ENCODE data around the gene SPOP. TPM values are rescaled to one million over a fixed set of nuclear protein-coding genes. Genes with fewer than 3 reads are reported as not detected.

Gene SPOP
- total RNA-seq, 4 donors from 2014 or later = 44.5 to 91.5 (median 65.5) TPM

- TF ChIP-seq, protein P1, sequence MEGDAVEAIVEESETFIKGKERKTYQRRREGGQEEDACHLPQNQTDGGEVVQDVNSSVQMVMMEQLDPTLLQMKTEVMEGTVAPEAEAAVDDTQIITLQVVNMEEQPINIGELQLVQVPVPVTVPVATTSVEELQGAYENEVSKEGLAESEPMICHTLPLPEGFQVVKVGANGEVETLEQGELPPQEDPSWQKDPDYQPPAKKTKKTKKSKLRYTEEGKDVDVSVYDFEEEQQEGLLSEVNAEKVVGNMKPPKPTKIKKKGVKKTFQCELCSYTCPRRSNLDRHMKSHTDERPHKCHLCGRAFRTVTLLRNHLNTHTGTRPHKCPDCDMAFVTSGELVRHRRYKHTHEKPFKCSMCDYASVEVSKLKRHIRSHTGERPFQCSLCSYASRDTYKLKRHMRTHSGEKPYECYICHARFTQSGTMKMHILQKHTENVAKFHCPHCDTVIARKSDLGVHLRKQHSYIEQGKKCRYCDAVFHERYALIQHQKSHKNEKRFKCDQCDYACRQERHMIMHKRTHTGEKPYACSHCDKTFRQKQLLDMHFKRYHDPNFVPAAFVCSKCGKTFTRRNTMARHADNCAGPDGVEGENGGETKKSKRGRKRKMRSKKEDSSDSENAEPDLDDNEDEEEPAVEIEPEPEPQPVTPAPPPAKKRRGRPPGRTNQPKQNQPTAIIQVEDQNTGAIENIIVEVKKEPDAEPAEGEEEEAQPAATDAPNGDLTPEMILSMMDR (IDR thresholded peaks at IDR 0.05; ENCODE audit: low read depth) = no peak
Observed at GRCh38 chr17:49588726-49589576, 88.9 kb downstream of the SPOP start.

GRCh38 chr17:49588312-49588711 is 89.6 kb downstream of the SPOP start:
- TF ChIP-seq, protein P1 (IDR thresholded peaks at IDR 0.05; ENCODE audit: low read depth) = no peak

DNA sequence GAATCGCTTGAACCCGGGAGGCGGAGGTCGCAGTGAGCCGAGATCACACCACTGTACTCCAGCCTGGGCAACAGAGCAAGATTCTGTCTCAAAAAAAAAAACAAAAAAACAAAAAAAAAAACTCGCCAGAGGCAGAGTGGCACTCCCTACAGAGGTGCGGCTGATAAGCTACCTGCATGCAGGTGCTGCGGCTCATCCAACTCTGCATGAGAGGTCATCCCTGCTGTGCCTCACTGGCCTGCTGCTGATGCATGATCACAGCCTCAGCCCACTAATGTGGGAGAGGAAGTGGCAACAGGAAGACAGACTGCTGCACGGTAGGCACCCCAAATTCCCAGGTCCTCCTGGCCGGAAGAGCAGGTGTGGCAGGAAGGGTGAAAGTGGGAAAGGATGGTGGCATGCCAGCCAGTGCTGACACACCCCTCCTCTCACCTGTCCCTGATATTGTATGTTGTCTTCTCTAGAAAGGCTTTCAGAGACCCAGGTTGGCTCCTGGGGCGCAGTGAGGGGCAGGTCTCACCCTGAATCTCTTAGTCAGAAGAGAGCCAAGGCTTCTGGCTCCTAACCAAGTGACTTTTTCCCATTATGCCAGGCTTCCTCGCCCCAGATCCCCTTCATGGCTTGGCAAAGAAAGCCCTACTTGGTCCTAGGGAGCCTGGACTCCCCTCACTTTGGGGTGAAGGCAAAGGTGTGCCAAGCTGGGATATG is 90.4 kb downstream of the SPOP start:
- TF ChIP-seq, protein P1 (IDR thresholded peaks at IDR 0.05; ENCODE audit: low read depth) = no peak

DNA sequence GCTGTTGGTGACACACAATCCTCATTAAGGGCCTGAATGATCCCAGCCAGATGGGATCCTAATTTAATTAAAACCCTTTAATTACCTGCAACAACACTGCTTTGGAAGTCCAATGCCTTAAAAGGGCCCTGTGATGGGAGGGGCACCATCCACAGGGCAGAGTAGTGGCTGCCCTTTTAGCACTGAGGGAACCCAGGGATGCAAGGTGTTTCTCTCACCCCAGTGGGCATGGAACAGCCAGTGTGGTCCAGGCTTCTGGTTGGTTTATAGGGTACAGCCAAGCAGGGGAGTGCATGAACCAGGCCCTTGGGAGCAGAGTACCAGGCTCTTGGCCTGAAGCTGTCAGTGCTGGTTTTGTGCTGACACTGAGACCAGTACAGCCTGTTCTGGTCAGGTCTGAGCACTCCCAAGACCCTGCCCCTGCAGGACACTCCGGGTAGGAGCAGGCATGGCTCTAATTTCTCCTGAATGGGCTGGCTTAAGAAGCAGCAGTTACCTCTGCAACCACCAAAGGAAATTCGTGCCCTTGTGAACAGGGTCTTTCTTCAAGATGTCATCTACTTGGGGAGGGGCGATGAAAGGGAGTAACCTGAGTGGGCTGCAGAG is 92.4 kb downstream of the SPOP start:
- TF ChIP-seq, protein P1 (IDR thresholded peaks at IDR 0.05; ENCODE audit: low read depth) = no peak

GRCh38 chr17:49583889-49584288 is 94.0 kb downstream of the SPOP start:
- TF ChIP-seq, protein P1 (IDR thresholded peaks at IDR 0.05; ENCODE audit: low read depth) = no peak

GRCh38 chr17:49583226-49583625 is 94.7 kb downstream of the SPOP start:
- TF ChIP-seq, protein P1 (IDR thresholded peaks at IDR 0.05; ENCODE audit: low read depth) = no peak

DNA sequence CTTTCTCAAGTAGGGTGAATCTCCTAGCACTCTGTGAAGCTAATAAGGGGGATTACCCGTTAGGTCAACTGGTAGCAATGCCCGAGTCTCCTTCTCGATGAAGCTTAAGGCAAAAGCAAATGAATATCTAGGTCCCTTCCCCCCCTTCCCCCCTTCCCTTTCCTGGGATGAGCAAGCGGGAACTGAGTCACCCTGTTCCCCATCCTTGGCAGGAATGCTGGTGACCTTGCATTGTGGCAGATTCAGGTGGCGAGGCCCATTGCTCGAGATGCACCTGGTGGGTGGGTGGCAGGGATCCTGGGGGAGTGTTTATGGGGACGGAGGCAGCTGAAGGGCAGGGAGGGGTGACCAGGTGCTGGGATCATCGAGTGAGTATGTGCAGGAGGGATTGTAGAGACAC is 95.1 kb downstream of the SPOP start:
- TF ChIP-seq, protein P1 (IDR thresholded peaks at IDR 0.05; ENCODE audit: low read depth) = no peak
